Measurements from ENCODE around the gene NBPF3.

The NBPF3 gene

DNA sequence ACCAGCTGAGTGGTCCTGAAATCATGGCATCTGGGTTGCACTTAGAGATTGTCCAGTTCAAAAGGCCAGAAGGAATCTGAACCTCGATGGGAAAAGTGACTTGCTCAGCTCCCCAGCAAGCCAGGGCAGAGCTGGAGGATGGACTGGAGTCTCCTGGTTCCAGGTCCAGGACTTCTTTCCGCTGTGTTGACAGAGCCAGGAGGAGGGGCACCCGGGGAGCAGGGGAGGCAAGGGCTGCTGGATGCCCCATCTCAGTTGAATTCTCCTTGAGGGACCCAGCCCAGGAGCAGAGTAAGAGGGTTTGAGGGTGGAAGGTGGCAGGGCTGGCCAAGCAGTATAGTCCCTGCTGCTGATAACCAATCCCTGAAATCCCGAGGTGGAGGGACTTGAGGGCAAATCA lies 66.9 kb downstream of the NBPF3 start:
- no peaks in the 10 kb centered on the region for H3K79me1 ChIP-seq (ENCODE audit: low read length)
- H3K14ac ChIP-seq (ENCODE audit: low read length), result no peak overlapping the region
- H3K23ac ChIP-seq (ENCODE audit: low read length), result no peak overlapping the region
- H4K91ac ChIP-seq (ENCODE audit: low read depth, low read length), result no peak overlapping the region
- no peak overlapping the region for H3K18ac ChIP-seq (ENCODE audit: low read length)
- H2BK12ac ChIP-seq (ENCODE audit: low read length), result no peak overlapping the region
- H3K4me2 ChIP-seq (ENCODE audit: low read length), result no peak overlapping the region
- no peak overlapping the region for H3K9ac ChIP-seq (ENCODE audit: low read length)
- no peak overlapping the region for H3K4me3 ChIP-seq (ENCODE audit: low read depth, low read length)
- H3K27ac ChIP-seq (ENCODE audit: low read depth, low read length), result no peak overlapping the region
- H3K79me2 ChIP-seq (ENCODE audit: control insufficient read depth, insufficient read depth, low read length, poor library complexity), result no peaks in the 10 kb centered on the region
- no peak overlapping the region for H3K4ac ChIP-seq (ENCODE audit: low read depth, low read length)
- no peak overlapping the region for H4K8ac ChIP-seq (ENCODE audit: low read depth, low read length)
- H4K12ac ChIP-seq (ENCODE audit: low read depth, low read length), result no peak overlapping the region
- H2BK120ac ChIP-seq (ENCODE audit: insufficient read depth, low read length, poor library complexity), result no peak overlapping the region
- no peak overlapping the region for H2AK5ac ChIP-seq (ENCODE audit: low read length)
- DNase-seq, result no peak
- H2BK5ac ChIP-seq (ENCODE audit: low read depth, low read length, poor library complexity), result no peak overlapping the region
- no peaks in the 10 kb centered on the region for H3K36me3 ChIP-seq (ENCODE audit: control insufficient read depth in 1 of 2, insufficient read depth in 2 of 2, low read length in 2 of 2)
- H3K27me3 ChIP-seq (ENCODE audit: insufficient read depth, low read length), result no peaks in the 10 kb centered on the region
- peaks cover 16 to 17% of the 10 kb centered on the region in 2 experiments for H3K4me1 ChIP-seq (ENCODE audit: control insufficient read depth in 1 of 2, insufficient read depth in 2 of 2, low read length in 2 of 2)
- no CpG with 5 or more reads among the region's 4 CpGs for WGBS (ENCODE audit: extremely low coverage, insufficient coverage, insufficient read length)
- no peaks in the 10 kb centered on the region for H3K9me3 ChIP-seq (ENCODE audit: insufficient read depth, low read depth, low read length)
- no peak overlapping the region for H2AFZ ChIP-seq (ENCODE audit: insufficient read depth, low read length, poor library complexity)

DNA sequence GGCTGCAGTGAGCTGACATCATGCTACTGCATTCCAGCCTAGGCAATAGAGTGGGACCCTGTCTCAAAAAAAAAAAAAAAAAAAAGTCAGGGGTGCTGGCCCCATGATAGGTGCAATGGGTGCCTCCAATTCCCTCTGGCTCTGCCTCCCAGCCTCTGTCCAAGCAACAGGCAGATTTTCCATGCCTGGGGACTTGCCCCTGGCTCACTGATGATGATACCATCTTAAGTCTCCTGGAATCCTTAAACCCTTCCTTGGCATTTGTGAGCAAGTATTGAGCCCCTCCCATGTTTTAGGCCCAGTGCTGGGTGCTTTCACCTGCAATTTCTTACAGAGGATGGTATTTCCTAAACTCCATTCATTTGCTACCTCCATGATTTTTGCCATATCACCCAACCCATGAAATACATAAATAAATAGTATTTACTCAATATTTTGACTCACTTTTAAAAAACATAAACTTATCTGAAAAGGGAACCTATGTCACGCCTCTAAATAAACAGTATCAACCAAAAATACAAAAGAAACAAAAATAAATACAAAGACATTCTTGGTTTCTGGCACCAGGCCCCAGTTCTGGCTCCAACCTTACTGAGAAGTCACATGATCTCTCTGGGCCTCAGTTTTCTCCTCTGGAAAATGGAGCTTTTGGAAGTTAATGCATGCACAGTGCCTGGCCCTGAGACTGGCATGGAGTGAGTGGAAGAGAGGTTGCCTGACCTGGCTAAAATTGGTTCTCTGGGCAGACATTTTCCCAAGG lies 67.8 kb downstream of the NBPF3 start:
- peak; percentile 46 to 76 for DNase-seq
- Histone ChIP-seq H3K23ac (ENCODE audit: low read length) (no peak overlapping the region), H3K27me3 (ENCODE audit: insufficient read depth, low read length) (no peaks in the 10 kb centered on the region), H2BK12ac (ENCODE audit: low read length) (no peak overlapping the region), H3K4me2 (ENCODE audit: low read length) (no peak overlapping the region), H3K9ac (ENCODE audit: low read length) (no peak overlapping the region), H4K12ac (ENCODE audit: low read depth, low read length) (no peak overlapping the region), H3K27ac (ENCODE audit: low read depth, low read length) (no peak overlapping the region), H3K36me3 (ENCODE audit: control insufficient read depth in 1 of 2, insufficient read depth in 2 of 2, low read length in 2 of 2) (no peaks in the 10 kb centered on the region), H3K18ac (ENCODE audit: low read length) (no peak overlapping the region), H2BK5ac (ENCODE audit: low read depth, low read length, poor library complexity) (no peak overlapping the region), H3K4me3 (ENCODE audit: low read depth, low read length) (no peak overlapping the region), H3K14ac (ENCODE audit: low read length) (no peak overlapping the region), H2AFZ (ENCODE audit: insufficient read depth, low read length, poor library complexity) (no peak overlapping the region), H2BK120ac (ENCODE audit: insufficient read depth, low read length, poor library complexity) (no peak overlapping the region), H4K91ac (ENCODE audit: low read depth, low read length) (no peak overlapping the region), H2AK5ac (ENCODE audit: low read length) (no peak overlapping the region), H3K79me2 (ENCODE audit: control insufficient read depth, insufficient read depth, low read length, poor library complexity) (no peaks in the 10 kb centered on the region), H3K79me1 (ENCODE audit: low read length) (no peaks in the 10 kb centered on the region), H3K4me1 (ENCODE audit: control insufficient read depth in 1 of 2, insufficient read depth in 2 of 2, low read length in 2 of 2) (peaks cover 17 to 18% of the 10 kb centered on the region in 2 experiments), H3K9me3 (ENCODE audit: insufficient read depth, low read depth, low read length) (no peaks in the 10 kb centered on the region), H4K8ac (ENCODE audit: low read depth, low read length) (no peak overlapping the region), H3K4ac (ENCODE audit: low read depth, low read length) (no peak overlapping the region)
- WGBS (ENCODE audit: extremely low coverage, insufficient coverage, insufficient read length), result no CpG with 5 or more reads among the region's 1 CpG

GRCh38 chr1:21508580-21509350 lies 68.8 kb downstream of the NBPF3 start:
- H3K4me1 ChIP-seq (ENCODE audit: control insufficient read depth in 1 of 2, insufficient read depth in 2 of 2, low read length in 2 of 2), result peaks cover 17 to 18% of the 10 kb centered on the region in 2 experiments
- no peak overlapping the region for H3K27ac ChIP-seq (ENCODE audit: low read depth, low read length)
- peak; percentile 62 to 81 for DNase-seq
- H3K14ac ChIP-seq (ENCODE audit: low read length), result no peak overlapping the region
- no peak overlapping the region for H3K9ac ChIP-seq (ENCODE audit: low read length)
- H3K9me3 ChIP-seq (ENCODE audit: insufficient read depth, low read depth, low read length), result no peaks in the 10 kb centered on the region
- no peaks in the 10 kb centered on the region for H3K79me1 ChIP-seq (ENCODE audit: low read length)
- H2AFZ ChIP-seq (ENCODE audit: insufficient read depth, low read length, poor library complexity), result peak overlapping the region; percentile 23
- peak overlapping the region; percentile 63 for H3K4me2 ChIP-seq (ENCODE audit: low read length)
- WGBS (ENCODE audit: extremely low coverage, insufficient coverage, insufficient read length), result no CpG with 5 or more reads among the region's 45 CpGs
- H3K27me3 ChIP-seq (ENCODE audit: insufficient read depth, low read length), result no peaks in the 10 kb centered on the region
- H2AK5ac ChIP-seq (ENCODE audit: low read length), result no peak overlapping the region
- no peak overlapping the region for H4K8ac ChIP-seq (ENCODE audit: low read depth, low read length)
- no peak overlapping the region for H4K91ac ChIP-seq (ENCODE audit: low read depth, low read length)
- H3K4ac ChIP-seq (ENCODE audit: low read depth, low read length), result no peak overlapping the region
- no peaks in the 10 kb centered on the region for H3K79me2 ChIP-seq (ENCODE audit: control insufficient read depth, insufficient read depth, low read length, poor library complexity)
- no peak overlapping the region for H2BK5ac ChIP-seq (ENCODE audit: low read depth, low read length, poor library complexity)
- H2BK12ac ChIP-seq (ENCODE audit: low read length), result no peak overlapping the region
- no peak overlapping the region for H2BK120ac ChIP-seq (ENCODE audit: insufficient read depth, low read length, poor library complexity)
- no peak overlapping the region for H3K18ac ChIP-seq (ENCODE audit: low read length)
- no peak overlapping the region for H4K12ac ChIP-seq (ENCODE audit: low read depth, low read length)
- H3K36me3 ChIP-seq (ENCODE audit: control insufficient read depth in 1 of 2, insufficient read depth in 2 of 2, low read length in 2 of 2), result no peaks in the 10 kb centered on the region
- no peak overlapping the region for H3K4me3 ChIP-seq (ENCODE audit: low read depth, low read length)
- no peak overlapping the region for H3K23ac ChIP-seq (ENCODE audit: low read length)

- peak within 1 kb of the TSS; percentile 89 for H3K4me2 ChIP-seq (ENCODE audit: low read length)
- H3K23ac ChIP-seq (ENCODE audit: low read length), result no peak within 1 kb of the TSS
- H3K79me2 ChIP-seq (ENCODE audit: control insufficient read depth, insufficient read depth, low read length, poor library complexity), result no peaks in the 10 kb centered on the region
- no peak within 1 kb of the TSS for H2BK5ac ChIP-seq (ENCODE audit: low read depth, low read length, poor library complexity)
- no peak within 1 kb of the TSS for H2BK120ac ChIP-seq (ENCODE audit: insufficient read depth, low read length, poor library complexity)
- no peak within 1 kb of the TSS for H2BK12ac ChIP-seq (ENCODE audit: low read length)
- H4K12ac ChIP-seq (ENCODE audit: low read depth, low read length), result no peak within 1 kb of the TSS
- H3K4me3 ChIP-seq (ENCODE audit: low read depth, low read length), result peak within 1 kb of the TSS; percentile 63
- no peaks in the 10 kb centered on the region for H3K27me3 ChIP-seq (ENCODE audit: insufficient read depth, low read length)
- no peak within 1 kb of the TSS for H2AK5ac ChIP-seq (ENCODE audit: low read length)
- no CpG with 5 or more reads among the region's 67 CpGs for WGBS (ENCODE audit: extremely low coverage, insufficient coverage, insufficient read length)
- no peak within 1 kb of the TSS for H4K91ac ChIP-seq (ENCODE audit: low read depth, low read length)
- no peaks in the 10 kb centered on the region for H3K79me1 ChIP-seq (ENCODE audit: low read length)
- no peaks in the 10 kb centered on the region for H3K36me3 ChIP-seq (ENCODE audit: control insufficient read depth in 1 of 2, insufficient read depth in 2 of 2, low read length in 2 of 2)
- H3K4ac ChIP-seq (ENCODE audit: low read depth, low read length), result no peak within 1 kb of the TSS
- no peak within 1 kb of the TSS for H4K8ac ChIP-seq (ENCODE audit: low read depth, low read length)
- H2AFZ ChIP-seq (ENCODE audit: insufficient read depth, low read length, poor library complexity), result peak within 1 kb of the TSS; percentile 23
- H3K9ac ChIP-seq (ENCODE audit: low read length), result no peak within 1 kb of the TSS
- H3K14ac ChIP-seq (ENCODE audit: low read length), result no peak within 1 kb of the TSS
- H3K4me1 ChIP-seq (ENCODE audit: control insufficient read depth in 1 of 2, insufficient read depth in 2 of 2, low read length in 2 of 2), result peaks cover 17 to 18% of the 10 kb centered on the region in 2 experiments
- H3K18ac ChIP-seq (ENCODE audit: low read length), result no peak within 1 kb of the TSS
- H3K9me3 ChIP-seq (ENCODE audit: insufficient read depth, low read depth, low read length), result no peaks in the 10 kb centered on the region
- no peak within 1 kb of the TSS for H3K27ac ChIP-seq (ENCODE audit: low read depth, low read length)
- no peak for DNase-seq
Measured at GRCh38 chr1:21509351-21510112, 69.6 kb downstream of the NBPF3 start, which contains the start of gene ALPL. TSS of gene ALPL (plus strand) at chr1:21509423. CDS start at chr1:21554082, 44,659 bp downstream.

Measured in trophoblast cell (in vitro differentiated cells and primary cell).